Esophagus muscularis mucosa (tissue), 4 donors: ENCODE measurements around the gene ADSS1. TPM values are rescaled to one million over a fixed set of nuclear protein-coding genes. Genes with fewer than 3 reads are reported as not detected.

Experiments
- DNase-seq: peaks from one replicate; pipeline ENCODE4 v3.0.0-alpha.2; 2017; ENCODE audit errors: extremely low spot score
- H3K27ac ChIP-seq, 4 donors: fragments of 200-600 bp; sonication (generic); replicated peaks in 1 of 4; 1 replicate in 3 of 4; 2 replicates in 1 of 4; pipeline ENCODE4 v1.5.1; 2016 to 2019; ENCODE audit warnings: mild to moderate bottlenecking in 1 of 4
- H3K27me3 ChIP-seq, 4 donors: fragments of 200-600 bp; sonication (generic); one replicate each; pipeline versions ENCODE4 v1.5.1 to v1.6.0; 2016 to 2019
- H3K36me3 ChIP-seq, 4 donors: fragments of 200-600 bp; sonication (generic); one replicate each; pipeline ENCODE4 v1.5.1; 2016 to 2019
- H3K4me1 ChIP-seq, 4 donors: fragments of 200-600 bp; sonication (generic); one replicate each; pipeline ENCODE4 v1.5.1; 2016 to 2019
- H3K4me3 ChIP-seq, 4 donors: fragments of 200-600 bp; sonication (generic); 1 replicate in 2 of 4; 2 replicates in 2 of 4; pipeline ENCODE4 v1.5.1; 2016 to 2019; ENCODE audit warnings: mild to moderate bottlenecking in 4 of 4, moderate library complexity in 1 of 4
- H3K9me3 ChIP-seq, 4 donors: fragments of 200-600 bp; sonication (generic); 1 replicate in 3 of 4; 2 replicates in 1 of 4; pipeline ENCODE4 v1.5.1; 2016 to 2019
- EP300 ChIP-seq: sonication (generic); formaldehyde crosslinking; IDR thresholded peaks from one replicate; pipeline ENCODE4 v1.6.1; 2017; ENCODE audit warnings: antibody characterized with exemption
- POLR2A ChIP-seq: fragments of 450-650 bp; IDR thresholded peaks from one replicate; pipeline ENCODE4 v1.6.1; 2017; ENCODE audit warnings: antibody characterized with exemption, moderate library complexity, mild to moderate bottlenecking, low read depth
- POLR2AphosphoS5 ChIP-seq, 2 donors: sonication (generic); formaldehyde crosslinking; IDR thresholded peaks; one replicate each; pipeline ENCODE4 v1.6.1; 2017; ENCODE audit warnings: antibody characterized with exemption in 2 of 2
- WGBS: methylation state at CpG from one replicate; pipeline ENCODE4 v1.1.5; 2018; 5-methylcytosine and 5-hydroxymethylcytosine counted together
- intact Hi-C: fragments of 100-400 bp; cut with DNase I; formaldehyde crosslinking; loops from one replicate; pipeline ENCODE4 v1.15.1; 2023
- total RNA-seq, 4 donors: library from RNA; depleted of rRNA; stranded (reverse); fragments of >200 nt; gene quantifications; one replicate each; pipeline versions ENCODE4 v1.1.0 to v1.2.1, GENCODE V29; 2016
- TF ChIP-seq, protein P1 (sequence below), 3 experiments: fragments of 200-600 bp in 2 of 3; fragments of 450-650 bp in 1 of 3; sonication (generic) in 2 of 3; IDR thresholded peaks; one replicate each; pipeline ENCODE4 v1.5.1; 2017 to 2019; ENCODE audit warnings: antibody characterized with exemption in 3 of 3, mild to moderate bottlenecking in 2 of 3, moderate library complexity in 1 of 3

Gene ADSS1
- total RNA-seq, 4 donors from 2014 or later = 4.3 to 7.9 (median 5.7) TPM

DNA sequence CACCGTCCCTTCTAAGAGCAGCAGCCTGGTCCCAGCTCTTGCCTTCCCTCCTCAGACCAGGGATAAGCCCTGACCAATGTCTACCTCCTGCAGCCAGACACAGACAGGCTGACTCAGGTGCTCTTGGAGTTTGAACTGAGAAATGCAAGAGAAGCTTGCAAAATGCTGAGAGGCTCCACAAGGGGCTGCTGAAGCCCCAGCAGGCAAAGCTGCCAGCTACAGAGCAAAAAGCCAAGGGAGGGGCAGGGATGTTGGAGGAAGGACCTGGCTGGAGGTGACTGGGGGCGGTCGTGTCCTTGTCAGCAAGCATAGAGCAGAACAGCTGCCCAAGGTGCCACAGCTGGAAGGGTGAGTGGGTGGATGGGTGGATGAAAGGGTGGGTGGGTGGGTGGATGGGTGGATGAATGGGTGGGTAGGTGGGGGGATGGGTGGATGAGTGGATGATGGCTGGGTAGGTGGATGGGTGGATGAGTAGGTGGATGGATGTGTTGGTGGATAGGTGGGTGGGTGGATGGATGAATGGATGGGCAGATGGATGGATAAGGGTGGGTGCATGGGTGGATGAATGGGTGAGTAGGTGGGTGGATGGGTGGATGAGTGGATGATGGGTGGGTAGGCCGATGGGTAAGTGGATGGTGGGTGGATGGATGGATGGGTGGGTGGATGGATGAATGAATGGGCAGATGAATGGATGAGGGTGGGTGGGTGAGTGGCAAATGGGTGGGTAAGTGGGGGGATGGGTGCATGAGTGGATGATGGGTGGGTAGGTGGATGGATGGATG, 38.6 kb upstream of the ADSS1 start:
- no peak for DNase-seq
- Histone ChIP-seq H3K9me3 (no peaks in the 10 kb centered on the region), H3K36me3 (no peaks in the 10 kb centered on the region), H3K27me3 (peaks cover 0 to 5% (median 0%) of the 10 kb centered on the region in 4 donors), H3K4me1 (peaks cover 47 to 56% (median 51%) of the 10 kb centered on the region in 4 donors), H3K4me3 (no peak overlapping the region), H3K27ac (no peak overlapping the region)
- TF ChIP-seq POLR2AphosphoS5 (IDR thresholded peaks at IDR 0.05) (no peak), EP300 (no peak), POLR2A (no peak)
- TF ChIP-seq, protein P1, sequence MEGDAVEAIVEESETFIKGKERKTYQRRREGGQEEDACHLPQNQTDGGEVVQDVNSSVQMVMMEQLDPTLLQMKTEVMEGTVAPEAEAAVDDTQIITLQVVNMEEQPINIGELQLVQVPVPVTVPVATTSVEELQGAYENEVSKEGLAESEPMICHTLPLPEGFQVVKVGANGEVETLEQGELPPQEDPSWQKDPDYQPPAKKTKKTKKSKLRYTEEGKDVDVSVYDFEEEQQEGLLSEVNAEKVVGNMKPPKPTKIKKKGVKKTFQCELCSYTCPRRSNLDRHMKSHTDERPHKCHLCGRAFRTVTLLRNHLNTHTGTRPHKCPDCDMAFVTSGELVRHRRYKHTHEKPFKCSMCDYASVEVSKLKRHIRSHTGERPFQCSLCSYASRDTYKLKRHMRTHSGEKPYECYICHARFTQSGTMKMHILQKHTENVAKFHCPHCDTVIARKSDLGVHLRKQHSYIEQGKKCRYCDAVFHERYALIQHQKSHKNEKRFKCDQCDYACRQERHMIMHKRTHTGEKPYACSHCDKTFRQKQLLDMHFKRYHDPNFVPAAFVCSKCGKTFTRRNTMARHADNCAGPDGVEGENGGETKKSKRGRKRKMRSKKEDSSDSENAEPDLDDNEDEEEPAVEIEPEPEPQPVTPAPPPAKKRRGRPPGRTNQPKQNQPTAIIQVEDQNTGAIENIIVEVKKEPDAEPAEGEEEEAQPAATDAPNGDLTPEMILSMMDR (IDR thresholded peaks at IDR 0.05) = no peak
- 81% methylated on average over 4 of the region's 4 CpGs for WGBS
- intact Hi-C loops = no loop called here

DNA sequence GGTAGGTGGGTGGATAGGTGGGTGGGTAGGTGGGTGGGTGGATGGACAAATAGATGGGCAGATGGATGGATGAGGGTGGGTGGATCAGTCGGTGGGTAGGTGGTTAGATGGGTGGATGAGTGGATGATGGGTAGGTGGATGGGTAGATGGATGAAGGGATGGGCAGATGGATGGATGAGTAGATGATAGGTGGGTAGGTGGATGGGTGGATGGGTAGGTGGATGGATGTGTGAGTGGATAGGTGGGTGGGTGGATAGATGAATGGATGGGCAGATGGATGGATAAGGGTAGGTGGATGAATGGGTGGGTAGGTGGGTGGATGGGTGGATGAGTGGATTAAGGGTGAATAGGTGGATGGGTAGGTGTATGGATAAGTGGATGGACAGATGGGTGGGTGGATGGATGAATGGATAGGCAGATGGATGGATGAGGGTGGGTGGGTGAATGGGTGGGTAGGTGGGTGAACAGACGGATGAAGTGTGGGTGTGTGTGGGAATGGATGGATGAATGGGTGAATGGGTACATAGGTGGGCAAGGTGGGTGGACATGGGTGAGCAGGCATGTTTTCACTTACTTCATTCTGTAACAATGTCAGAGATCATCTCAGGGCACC, 37.9 kb upstream of the ADSS1 start:
- Histone ChIP-seq H3K27me3 (peaks cover 0 to 5% (median 0%) of the 10 kb centered on the region in 4 donors), H3K36me3 (no peaks in the 10 kb centered on the region), H3K4me1 (peaks cover 47 to 56% (median 51%) of the 10 kb centered on the region in 4 donors), H3K27ac (no peak overlapping the region), H3K4me3 (no peak overlapping the region), H3K9me3 (no peaks in the 10 kb centered on the region)
- TF ChIP-seq EP300 (no peak), POLR2A (no peak), POLR2AphosphoS5 (IDR thresholded peaks at IDR 0.05) (no peak)
- TF ChIP-seq, protein P1 (IDR thresholded peaks at IDR 0.05) = no peak
- DNase-seq = no peak
- 97% methylated on average over 2 of the region's 2 CpGs for WGBS
- intact Hi-C loops = no loop called here

DNA sequence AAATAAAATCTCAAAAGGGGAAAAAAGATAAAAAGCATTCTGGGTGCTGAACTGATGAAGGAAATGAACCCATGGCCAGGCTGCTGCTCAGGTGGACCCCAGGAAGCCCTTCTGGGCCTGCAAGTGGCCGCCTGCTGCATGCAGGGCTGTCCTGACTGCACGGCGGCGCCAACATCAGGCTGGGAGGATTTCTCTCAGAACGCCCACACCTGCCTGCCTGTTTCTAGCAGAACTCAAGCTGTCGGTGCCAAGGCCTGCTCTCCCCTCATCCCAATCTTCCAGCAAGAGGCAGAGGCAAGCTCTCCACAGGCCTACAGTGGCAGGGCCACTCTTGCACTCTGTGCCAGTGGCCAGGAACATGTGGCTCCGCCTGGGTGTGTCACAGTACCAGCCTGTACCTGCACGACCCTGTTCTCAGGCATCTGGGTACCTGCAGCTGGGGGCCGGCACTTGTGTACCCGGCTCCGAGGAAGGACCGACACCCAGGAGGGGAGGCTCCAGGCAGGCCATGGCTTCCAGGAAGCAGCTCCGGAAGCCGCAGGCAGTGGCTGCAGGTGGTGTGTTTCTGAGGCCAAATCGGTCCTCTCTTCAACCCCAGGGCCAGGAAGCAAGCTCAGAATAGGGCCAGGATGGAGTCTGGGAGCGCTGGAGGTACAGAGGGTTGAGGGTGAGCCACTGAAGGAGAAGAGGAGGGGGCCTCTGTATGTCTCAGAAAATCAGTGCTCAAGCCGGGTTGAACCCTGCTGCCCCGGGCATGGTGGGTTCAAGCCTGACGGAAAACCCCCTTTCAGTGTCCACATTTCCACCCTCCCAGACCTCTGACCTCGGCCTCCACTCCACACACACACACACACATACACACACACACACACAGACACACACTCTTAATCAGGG, 37.2 kb upstream of the ADSS1 start:
- H3K4me1 ChIP-seq = peaks cover 47 to 56% (median 51%) of the 10 kb centered on the region in 4 donors
- 83% methylated on average over 17 of the region's 20 CpGs for WGBS
- no peaks in the 10 kb centered on the region for H3K9me3 ChIP-seq
- H3K27ac ChIP-seq = peak overlapping the region in 3 of 4 donors; percentile 82 to 88 (median 85)
- no peak for DNase-seq
- H3K4me3 ChIP-seq = no peak overlapping the region
- TF ChIP-seq, protein P1 (IDR thresholded peaks at IDR 0.05) = no peak
- no peak for TF ChIP-seq EP300
- TF ChIP-seq POLR2AphosphoS5 (IDR thresholded peaks at IDR 0.05) = no peak
- no peak for TF ChIP-seq POLR2A
- no peaks in the 10 kb centered on the region for H3K36me3 ChIP-seq
- H3K27me3 ChIP-seq = no peaks in the 10 kb centered on the region
- intact Hi-C loops = no loop called here

DNA sequence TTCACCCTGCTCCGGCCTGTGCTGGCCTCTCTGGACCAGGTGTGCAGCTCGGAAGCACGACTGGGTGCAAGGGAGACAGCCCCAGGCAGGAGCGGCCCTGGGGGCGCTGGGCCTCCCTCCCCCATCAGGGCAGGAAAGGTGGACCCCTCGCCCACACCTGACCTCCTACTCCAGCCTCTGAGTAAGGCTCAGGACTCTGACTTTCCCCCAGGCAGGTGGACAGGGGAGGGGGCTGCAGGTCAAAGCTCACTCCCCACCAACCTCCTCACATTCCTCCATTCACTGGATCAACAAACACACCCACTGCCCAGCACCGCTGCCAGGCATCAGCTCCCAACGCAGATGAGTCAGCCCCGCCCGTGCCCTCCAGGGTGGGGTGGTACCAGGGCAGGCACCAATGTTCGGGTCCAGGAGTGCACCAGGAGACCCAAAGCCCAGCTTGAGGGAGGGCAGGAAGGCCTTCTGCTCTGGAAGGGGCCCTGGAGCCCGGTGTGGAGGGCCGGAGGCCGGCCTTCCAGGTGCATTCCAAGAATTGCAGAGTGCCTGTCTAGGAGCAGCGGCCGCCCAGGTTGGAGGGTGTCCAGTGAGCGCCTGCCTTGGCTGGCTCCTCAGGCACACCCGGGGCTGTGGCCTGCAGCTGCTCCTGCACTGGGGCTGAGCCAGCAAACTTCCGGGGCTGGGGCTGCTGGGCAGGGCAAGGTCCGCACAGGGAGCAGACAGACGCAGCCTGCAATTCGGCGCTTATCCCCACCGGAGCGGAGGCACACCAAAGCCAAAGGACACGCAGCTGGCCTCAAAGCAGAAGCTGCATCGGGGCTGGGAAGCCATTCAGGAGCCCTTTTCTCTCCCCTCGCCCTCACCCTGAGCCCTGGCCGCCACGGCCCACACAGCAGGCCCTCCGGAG, 36.2 kb upstream of the ADSS1 start:
- WGBS = 38% methylated on average over 11 of the region's 31 CpGs
- no peaks in the 10 kb centered on the region for H3K27me3 ChIP-seq
- H3K4me3 ChIP-seq = peak overlapping the region; percentile 10 to 98 (median 50)
- peaks cover 0 to 7% (median 5%) of the 10 kb centered on the region in 4 donors for H3K36me3 ChIP-seq
- TF ChIP-seq POLR2A (peak; percentile 11), POLR2AphosphoS5 (IDR thresholded peaks at IDR 0.05) (peak; percentile 34 to 53), EP300 (no peak)
- no peaks in the 10 kb centered on the region for H3K9me3 ChIP-seq
- intact Hi-C loops = no loop called here
- H3K27ac ChIP-seq = peak overlapping the region; percentile 72 to 88 (median 84)
- H3K4me1 ChIP-seq = peaks cover 47 to 56% (median 53%) of the 10 kb centered on the region in 4 donors
- DNase-seq = no peak
